CD4-positive, alpha-beta memory T cell (primary cell): ENCODE results near the gene RCOR1. TPM values are rescaled to one million over a fixed set of nuclear protein-coding genes. Genes with fewer than 3 reads are reported as not detected.
A peak's percentile ranks its signal among the peaks of the same experiment; 100 is the strongest.

Source experiments
- CTCF ChIA-PET: fragments of 350-600 bp; sonication (Branson Sonifier 250); formaldehyde crosslinking; loops from one replicate; lab custom pipeline; 2021; ENCODE audit warnings: inconsistent platforms; ENCODE audit not compliant: partially characterized antibody; lab: Charles Lee
- POLR2A ChIA-PET: fragments of 350-600 bp; sonication (Branson Sonifier 250); formaldehyde crosslinking; loops from one replicate; lab custom pipeline; 2021; ENCODE audit not compliant: partially characterized antibody; lab: Charles Lee
- DNase-seq, 5 donors: peaks; one replicate each; pipeline versions ENCODE4 v3.0.0 to v3.0.0-alpha.2; 2020 to 2022; ENCODE audit warnings: mixed read lengths in 1 of 5
- H3K27ac ChIP-seq: one replicate; pipeline ENCODE4 v1.7.0; 2013; ENCODE audit warnings: low read depth, low read length
- H3K27me3 ChIP-seq: 2 replicates; pipeline ENCODE4 v1.7.0; 2013; ENCODE audit warnings: mild to moderate bottlenecking, low read length, moderate library complexity; ENCODE audit not compliant: insufficient read depth
- H3K36me3 ChIP-seq: 2 replicates; pipeline ENCODE4 v1.7.0; 2013; ENCODE audit warnings: mild to moderate bottlenecking, low read length, moderate library complexity; ENCODE audit not compliant: insufficient read depth
- H3K4me1 ChIP-seq: 2 replicates; pipeline ENCODE4 v1.7.0; 2013; ENCODE audit warnings: mild to moderate bottlenecking, low read length, moderate library complexity; ENCODE audit not compliant: insufficient read depth
- H3K4me3 ChIP-seq, 2 donors: one replicate each; pipeline ENCODE4 v1.7.0; 2013; ENCODE audit warnings: low read length in 2 of 2, mild to moderate bottlenecking in 1 of 2
- H3K9me3 ChIP-seq, 2 donors: one replicate each; pipeline ENCODE4 v1.7.0; 2013; ENCODE audit warnings: low read length in 2 of 2, control low read depth in 1 of 2; ENCODE audit not compliant: control insufficient read depth in 1 of 2
- H3K27ac Mint-ChIP-seq, 7 donors: one replicate each; pipeline ENCODE4 v1.8.0; 2020 to 2021; ENCODE audit warnings: mixed read lengths in 7 of 7, mild to moderate bottlenecking in 6 of 7, inconsistent platforms in 3 of 7, moderate library complexity in 3 of 7
- H3K27me3 Mint-ChIP-seq, 2 donors: one replicate each; pipeline ENCODE4 v1.8.0; 2020 to 2021; ENCODE audit warnings: mixed read lengths in 2 of 2
- H3K36me3 Mint-ChIP-seq, 2 donors: one replicate each; pipeline ENCODE4 v1.8.0; 2020 to 2021; ENCODE audit warnings: mixed read lengths in 2 of 2, inconsistent platforms in 1 of 2, mild to moderate bottlenecking in 1 of 2
- H3K4me1 Mint-ChIP-seq, 4 donors: one replicate each; pipeline ENCODE4 v1.8.0; 2020 to 2021; ENCODE audit warnings: mixed read lengths in 4 of 4, mild to moderate bottlenecking in 1 of 4
- H3K4me3 Mint-ChIP-seq, 8 donors: one replicate each; pipeline ENCODE4 v1.8.0; 2020 to 2021; ENCODE audit warnings: mixed read lengths in 8 of 8, mild to moderate bottlenecking in 7 of 8, moderate library complexity in 6 of 8, inconsistent platforms in 3 of 8
- H3K9me3 Mint-ChIP-seq, 8 donors: one replicate each; pipeline ENCODE4 v1.8.0; 2020 to 2021; ENCODE audit warnings: mixed read lengths in 8 of 8, mild to moderate bottlenecking in 5 of 8, inconsistent platforms in 3 of 8, moderate library complexity in 1 of 8
- intact Hi-C: fragments of 100-400 bp; cut with micrococcal nuclease; formaldehyde crosslinking; loops from one replicate; pipeline ENCODE4 v1.15.1; 2023
- polyA plus RNA-seq, 2 donors: library from polyadenylated mRNA; unstranded; fragments of 300-500 nt; fragmentation: Illumina TruSeq; gene quantifications; one replicate each; pipeline ENCODE4 v1.2.3, GENCODE V29; 2021
- total RNA-seq, 2 experiments: library from RNA; stranded (reverse); gene quantifications; one replicate each; pipeline ENCODE4 v1.2.3, GENCODE V29; 2021

Gene RCOR1
- total and polyA plus RNA-seq, 4 experiments from 2014 or later, result 0.09 to 21.5 (median 10.2) TPM

DNA sequence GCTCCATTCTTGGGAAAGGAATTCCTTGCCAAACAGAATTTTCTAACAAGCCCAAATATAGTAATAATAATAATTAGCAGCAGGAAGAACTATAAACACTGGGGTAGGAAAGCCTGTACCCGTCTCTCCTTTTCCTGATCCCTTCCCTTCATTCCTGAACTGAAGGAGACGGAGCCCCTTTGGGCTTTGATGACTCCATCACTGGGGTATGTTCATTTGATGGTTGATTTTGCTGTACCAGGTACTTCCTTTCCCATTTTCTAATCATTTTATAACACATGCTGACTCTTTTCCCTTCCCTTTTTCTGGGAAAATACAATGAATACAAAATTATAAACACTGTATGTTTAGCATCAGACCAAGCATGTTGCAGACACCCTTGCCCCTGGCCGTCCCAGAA is 3.6 kb upstream of the RCOR1 start:
- peaks cover 4 to 13% (median 4%) of the 10 kb centered on the region in 4 donors for H3K4me1 Mint-ChIP-seq
- peaks cover 0 to 5% of the 10 kb centered on the region in 2 donors for H3K36me3 Mint-ChIP-seq
- no peaks in the 10 kb centered on the region for H3K9me3 Mint-ChIP-seq
- Histone ChIP-seq H3K36me3 (no peaks in the 10 kb centered on the region), H3K27me3 (no peaks in the 10 kb centered on the region), H3K9me3 (no peaks in the 10 kb centered on the region), H3K27ac (no peak overlapping the region), H3K4me3 (no peak overlapping the region), H3K4me1 (peaks cover 8% of the 10 kb centered on the region)
- H3K27ac Mint-ChIP-seq, result peak overlapping the region in 3 of 7 donors; percentile 26 to 94 (median 31)
- ChIA-PET POLR2A (no interaction called here), CTCF (no interaction called here)
- no peaks in the 10 kb centered on the region for H3K27me3 Mint-ChIP-seq
- intact Hi-C loops, result no loop called here
- H3K4me3 Mint-ChIP-seq, result no peak overlapping the region
- DNase-seq, result no peak

DNA sequence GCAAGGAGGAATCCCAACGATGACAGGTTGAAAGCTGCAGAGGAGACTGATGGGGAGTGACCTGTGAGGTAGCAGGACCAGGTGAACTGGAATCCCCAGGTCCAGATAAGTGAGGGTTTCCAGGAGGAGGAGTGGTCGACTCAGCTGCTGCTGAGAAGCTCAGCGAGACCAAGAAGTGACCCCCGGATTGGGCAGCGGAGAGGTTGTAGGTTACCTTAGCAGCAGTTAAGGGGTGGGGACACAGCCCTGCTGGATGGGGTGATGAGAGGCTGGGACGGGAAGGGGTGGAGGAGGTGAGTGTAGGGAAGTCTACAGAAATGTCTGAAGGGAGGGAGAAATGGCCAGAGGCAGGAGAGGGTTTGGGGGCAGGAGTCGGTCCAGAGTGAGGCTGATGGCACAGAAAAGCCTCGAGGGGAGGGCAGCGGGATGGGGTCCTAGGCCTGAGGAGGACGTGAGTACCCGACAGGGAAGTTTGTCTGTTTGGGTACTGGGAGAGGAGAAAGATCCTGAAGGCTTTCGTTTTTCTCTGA is 2.6 kb upstream of the RCOR1 start:
- no peaks in the 10 kb centered on the region for H3K9me3 ChIP-seq
- ChIA-PET CTCF (interaction anchor here (0.7 kb wide), 1 partner anchor 20 kb away, joined by 3 read pairs; no protein-coding TSS in a partner anchor), POLR2A (no interaction called here)
- Mint-ChIP-seq H3K36me3 (peaks cover 0 to 12% of the 10 kb centered on the region in 2 donors), H3K27me3 (no peaks in the 10 kb centered on the region), H3K4me1 (peaks cover 11 to 23% (median 13%) of the 10 kb centered on the region in 4 donors), H3K4me3 (peak overlapping the region in 5 of 8 donors; percentile 28 to 57 (median 44)), H3K27ac (peak overlapping the region; percentile 70 to 94 (median 82)), H3K9me3 (no peaks in the 10 kb centered on the region)
- H3K27ac ChIP-seq, result no peak overlapping the region
- peaks cover 18% of the 10 kb centered on the region for H3K4me1 ChIP-seq
- H3K27me3 ChIP-seq, result no peaks in the 10 kb centered on the region
- no peaks in the 10 kb centered on the region for H3K36me3 ChIP-seq
- H3K4me3 ChIP-seq, result no peak overlapping the region
- no peak for DNase-seq
- intact Hi-C loops, result loop anchor here (5.0 kb wide), 4 partner anchors 83 to 742 kb away; partner anchors contain the start of genes ANKRD9, EIF5, TRAF3 and ZNF839

DNA sequence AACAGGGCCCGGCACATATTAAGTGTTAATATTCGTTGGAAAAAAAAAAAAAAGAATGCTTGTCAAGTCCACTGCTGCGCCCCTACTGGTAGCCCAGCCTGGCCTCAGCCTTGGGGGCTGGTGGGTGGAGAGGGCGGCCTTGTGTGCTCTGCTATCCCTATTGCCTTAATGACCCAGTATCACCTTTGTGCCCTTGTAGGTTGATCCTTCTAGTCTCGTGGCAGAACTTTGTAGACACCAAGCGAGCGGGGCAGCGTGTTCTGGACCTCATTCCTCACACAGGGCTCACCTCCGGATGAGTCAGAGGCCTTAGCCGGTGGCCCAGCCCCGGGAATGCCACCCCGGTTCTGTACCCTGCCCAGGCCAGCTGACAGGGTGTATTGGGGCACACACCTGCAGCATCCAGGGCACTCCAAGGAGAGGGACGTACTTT is 1.8 kb upstream of the RCOR1 start:
- Histone ChIP-seq H3K27ac (no peak overlapping the region), H3K4me3 (no peak overlapping the region), H3K9me3 (no peaks in the 10 kb centered on the region), H3K36me3 (no peaks in the 10 kb centered on the region), H3K4me1 (peaks cover 25% of the 10 kb centered on the region), H3K27me3 (no peaks in the 10 kb centered on the region)
- Mint-ChIP-seq H3K4me1 (peaks cover 13 to 28% (median 19%) of the 10 kb centered on the region in 4 donors), H3K27me3 (no peaks in the 10 kb centered on the region), H3K4me3 (peak overlapping the region; percentile 69 to 93 (median 76)), H3K27ac (peak overlapping the region; percentile 82 to 94 (median 90)), H3K36me3 (peaks cover 0 to 12% of the 10 kb centered on the region in 2 donors), H3K9me3 (no peaks in the 10 kb centered on the region)
- DNase-seq, result no peak
- intact Hi-C loops, result loop anchor here (5.0 kb wide), 4 partner anchors 83 to 742 kb away; partner anchors contain the start of genes ANKRD9, EIF5, TRAF3 and ZNF839
- ChIA-PET CTCF (interaction anchor here (0.7 to 1.2 kb wide), 2 partner anchors 21 to 67 kb away, joined by 3 to 6 read pairs; no protein-coding TSS in a partner anchor), POLR2A (interaction anchor here (1.0 to 2.1 kb wide), 5 partner anchors 22 to 971 kb away, joined by 3 to 10 read pairs (median 4); no protein-coding TSS in a partner anchor)

DNA sequence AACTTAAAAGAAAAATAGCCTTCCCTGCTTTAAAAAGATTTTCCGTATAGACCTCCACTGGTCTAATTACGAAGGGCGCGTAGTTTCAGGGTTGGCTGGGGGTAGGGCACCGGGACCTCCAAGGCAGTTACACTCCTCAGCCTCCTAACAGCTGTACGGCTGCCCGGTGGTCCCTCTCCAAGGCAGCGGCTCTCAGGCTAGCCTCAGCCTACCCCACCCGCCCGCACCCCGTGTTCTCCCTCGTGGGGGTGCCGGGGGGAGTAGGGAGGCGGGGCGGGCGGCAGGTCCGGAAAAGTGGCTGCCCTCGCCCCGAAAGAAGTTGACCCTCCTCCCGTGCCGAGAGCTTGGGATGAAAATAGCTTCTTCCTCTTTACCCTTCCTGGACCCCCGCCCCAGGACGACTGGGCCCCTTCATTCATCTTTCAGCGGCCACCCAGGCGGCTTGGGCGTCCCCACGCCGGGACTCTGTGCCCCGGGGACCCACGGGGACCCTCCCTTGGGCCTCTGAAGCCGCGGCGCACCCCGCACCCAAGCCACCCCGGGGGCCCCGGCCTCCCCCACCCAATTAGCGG is 991 bp upstream of the RCOR1 start:
- ChIA-PET POLR2A (interaction anchor here (0.5 to 2.1 kb wide), 9 partner anchors 12 to 970 kb away, joined by 3 to 10 read pairs (median 4); partner anchors contain the start of gene ZNF839), CTCF (interaction anchor here (1.2 kb wide), 1 partner anchor 67 kb away, joined by 6 read pairs; no protein-coding TSS in a partner anchor)
- peak in 2 of 5 donors; percentile 28 to 49 for DNase-seq
- no peaks in the 10 kb centered on the region for H3K9me3 ChIP-seq
- Mint-ChIP-seq H3K4me1 (peaks cover 14 to 28% (median 22%) of the 10 kb centered on the region in 4 donors), H3K9me3 (no peaks in the 10 kb centered on the region), H3K36me3 (peaks cover 0 to 14% of the 10 kb centered on the region in 2 donors), H3K27ac (peak overlapping the region; percentile 82 to 94 (median 90)), H3K4me3 (peak overlapping the region; percentile 69 to 93 (median 76)), H3K27me3 (no peaks in the 10 kb centered on the region)
- intact Hi-C loops, result loop anchor here (5.0 kb wide), 4 partner anchors 84 to 741 kb away; partner anchors contain the start of genes ANKRD9, EIF5, TRAF3 and ZNF839
- no peaks in the 10 kb centered on the region for H3K27me3 ChIP-seq
- no peaks in the 10 kb centered on the region for H3K36me3 ChIP-seq
- peaks cover 25% of the 10 kb centered on the region for H3K4me1 ChIP-seq
- peak overlapping the region in 1 of 2 donors; percentile 86 for H3K4me3 ChIP-seq
- peak overlapping the region; percentile 77 for H3K27ac ChIP-seq

DNA sequence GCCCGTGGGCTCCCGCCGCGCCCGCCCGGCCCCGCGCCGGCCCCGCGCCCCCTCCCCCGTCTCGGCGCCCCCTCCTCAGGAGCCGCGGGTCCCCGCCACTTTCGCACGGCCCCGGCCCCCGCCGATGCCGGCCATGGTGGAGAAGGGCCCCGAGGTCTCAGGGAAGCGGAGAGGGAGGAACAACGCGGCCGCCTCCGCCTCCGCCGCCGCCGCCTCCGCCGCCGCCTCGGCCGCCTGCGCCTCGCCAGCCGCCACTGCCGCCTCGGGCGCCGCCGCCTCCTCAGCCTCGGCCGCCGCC is 263 bp downstream of the RCOR1 start:
- H3K27me3 Mint-ChIP-seq, result no peaks in the 10 kb centered on the region
- POLR2A ChIA-PET, result interaction anchor here (1.0 to 2.1 kb wide), 2 partner anchors 24 to 68 kb away, joined by 3 to 9 read pairs; no protein-coding TSS in a partner anchor
- H3K27ac Mint-ChIP-seq, result peak overlapping the region in 1 of 7 donors; percentile 95
- H3K36me3 Mint-ChIP-seq, result peaks cover 0 to 14% of the 10 kb centered on the region in 2 donors
- no peak for DNase-seq
- H3K9me3 ChIP-seq, result no peaks in the 10 kb centered on the region
- intact Hi-C loops, result loop anchor here (1.0 to 5.0 kb wide), 8 partner anchors 24 to 740 kb away; partner anchors contain the start of genes ANKRD9, EIF5, TRAF3 and ZNF839
- peak overlapping the region in 5 of 8 donors; percentile 38 to 89 (median 68) for H3K4me3 Mint-ChIP-seq
- CTCF ChIA-PET, result no interaction called here
- peaks cover 25% of the 10 kb centered on the region for H3K4me1 ChIP-seq
- no peaks in the 10 kb centered on the region for H3K27me3 ChIP-seq
- H3K9me3 Mint-ChIP-seq, result no peaks in the 10 kb centered on the region
- peak overlapping the region; percentile 66 for H3K27ac ChIP-seq
- peak overlapping the region in 1 of 2 donors; percentile 55 for H3K4me3 ChIP-seq
- H3K36me3 ChIP-seq, result no peaks in the 10 kb centered on the region
- peaks cover 13 to 28% (median 22%) of the 10 kb centered on the region in 4 donors for H3K4me1 Mint-ChIP-seq

DNA sequence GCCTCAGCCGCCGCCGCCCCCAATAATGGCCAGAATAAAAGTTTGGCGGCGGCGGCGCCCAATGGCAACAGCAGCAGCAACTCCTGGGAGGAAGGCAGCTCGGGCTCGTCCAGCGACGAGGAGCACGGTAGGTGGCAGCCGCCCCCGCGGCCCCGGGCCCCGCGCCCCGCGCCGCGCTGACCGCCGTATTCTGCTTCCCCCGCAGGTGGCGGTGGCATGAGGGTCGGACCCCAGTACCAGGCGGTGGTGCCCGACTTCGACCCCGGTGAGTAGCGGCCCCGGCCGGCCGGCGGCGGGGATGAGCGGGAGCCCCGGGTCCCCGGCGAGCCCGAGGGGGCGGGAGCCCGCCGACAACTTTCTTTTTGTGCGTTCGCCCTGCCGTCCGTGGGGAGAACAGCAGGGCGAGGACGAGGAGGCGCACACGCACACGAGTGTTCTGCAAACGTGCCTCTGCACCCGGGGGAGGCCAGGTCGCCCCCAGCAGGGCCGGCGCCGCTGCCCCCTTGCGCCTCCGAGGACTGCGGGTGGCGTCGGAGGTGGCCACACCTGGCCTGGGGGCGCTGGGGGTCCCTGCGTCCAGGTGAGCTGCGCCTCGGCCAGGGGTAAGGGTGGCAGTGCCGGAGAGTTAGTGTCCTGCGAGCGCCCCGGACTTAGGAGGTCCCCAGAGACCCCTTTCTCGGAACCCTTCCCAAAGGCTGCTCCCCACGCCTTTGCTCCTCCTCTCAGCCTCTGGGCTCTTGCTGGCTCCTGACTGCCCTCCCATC is 794 bp downstream of the RCOR1 start:
- Mint-ChIP-seq H3K27ac (peak overlapping the region; percentile 76 to 93 (median 88)), H3K4me3 (peak overlapping the region; percentile 74 to 92 (median 88)), H3K36me3 (peaks cover 0 to 14% of the 10 kb centered on the region in 2 donors), H3K4me1 (peaks cover 13 to 28% (median 22%) of the 10 kb centered on the region in 4 donors), H3K27me3 (no peaks in the 10 kb centered on the region), H3K9me3 (no peaks in the 10 kb centered on the region)
- DNase-seq, result peak; percentile 64 to 74 (median 70)
- Histone ChIP-seq H3K4me1 (peaks cover 25% of the 10 kb centered on the region), H3K27me3 (no peaks in the 10 kb centered on the region), H3K36me3 (no peaks in the 10 kb centered on the region), H3K27ac (peak overlapping the region; percentile 66), H3K9me3 (no peaks in the 10 kb centered on the region), H3K4me3 (peak overlapping the region; percentile 52 to 55)
- ChIA-PET CTCF (interaction anchor here (1.0 to 2.3 kb wide), 5 partner anchors 13 to 284 kb away, joined by 3 to 17 read pairs (median 6); no protein-coding TSS in a partner anchor), POLR2A (interaction anchor here (1.0 to 1.8 kb wide), 3 partner anchors 23 to 69 kb away, joined by 3 to 9 read pairs (median 4); no protein-coding TSS in a partner anchor)
- intact Hi-C loops, result loop anchor here (2.0 to 5.0 kb wide), 5 partner anchors 24 to 739 kb away; partner anchors contain the start of genes ANKRD9, EIF5, TRAF3 and ZNF839
